Epithelial cell of prostate (primary cell): ENCODE results near the gene PDZD11.
"Not testable (repeated sequence)": the region's sequence is repeated elsewhere in the genome, so short reads cannot be mapped to it uniquely, and the experiment has no call there.

Experiments used
- DNase-seq: peaks from one replicate; pipeline ENCODE4 v3.0.0-alpha.2; 2011; ENCODE audit warnings: low read depth, low spot score
- H3K27ac ChIP-seq: fragments of 450-650 bp; 2 replicates; pipeline ENCODE4 v1.5.1; 2017; ENCODE audit warnings: mild to moderate bottlenecking

Gene PDZD11

GRCh38 chrX:70289793-70290770 lies at the start of gene PDZD11, which contains the start of gene KIF4A:
TSS of gene PDZD11 (minus strand) at chrX:70289927. CDS start at chrX:70289341, 586 bp downstream.
TSS of gene KIF4A (plus strand) at chrX:70290104. CDS start at chrX:70290459, 355 bp downstream.
- peak within 1 kb of the TSS; percentile 46 for H3K27ac ChIP-seq
- DNase-seq = peak; percentile 20

DNA sequence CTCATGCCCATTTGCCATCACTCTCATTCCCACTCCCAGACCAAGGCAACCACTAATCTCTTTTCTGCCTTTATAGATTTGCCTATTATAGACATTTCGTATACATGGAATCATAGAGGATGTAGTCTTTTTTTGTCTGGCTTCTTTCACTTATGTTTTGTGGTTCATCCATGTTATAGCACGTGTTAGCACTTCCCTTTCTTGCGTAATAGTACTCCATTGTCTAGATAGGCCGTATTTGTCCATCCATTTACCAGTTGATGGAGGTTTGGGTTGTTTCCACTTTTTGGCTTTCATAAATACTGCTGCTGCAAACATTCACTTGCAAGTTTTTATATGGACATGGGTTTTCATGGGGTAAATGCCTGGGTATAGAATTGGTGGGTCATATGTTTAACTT lies 48.6 kb upstream of the PDZD11 start:
- DNase-seq = no peak

DNA sequence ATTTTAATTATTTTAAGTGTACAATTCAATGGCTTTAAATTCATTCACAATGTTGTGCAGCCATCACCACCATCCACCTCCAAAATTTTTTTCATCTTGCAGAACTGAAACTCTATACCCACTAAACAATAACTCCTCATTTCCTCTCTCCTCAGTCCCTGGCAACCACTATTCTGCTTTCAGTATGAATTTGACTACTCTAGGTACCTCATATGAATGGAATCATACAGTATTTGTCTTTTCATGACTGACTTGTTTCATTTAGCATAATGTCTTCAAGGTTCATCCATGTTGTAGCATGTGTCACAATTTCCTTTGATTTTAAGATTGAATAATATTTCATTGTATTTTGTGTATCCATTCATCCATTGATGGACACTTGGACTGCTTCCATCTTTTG lies 47.0 kb upstream of the PDZD11 start:
- DNase-seq = no peak
- no peak overlapping the region for H3K27ac ChIP-seq

More for the DNA sequence above, 48.6 kb upstream of the PDZD11 start:
- no peak overlapping the region for H3K27ac ChIP-seq

- no peak for DNase-seq
- no peak overlapping the region for H3K27ac ChIP-seq
Measured at GRCh38 chrX:70332600-70332999, 42.9 kb upstream of the PDZD11 start.

DNA sequence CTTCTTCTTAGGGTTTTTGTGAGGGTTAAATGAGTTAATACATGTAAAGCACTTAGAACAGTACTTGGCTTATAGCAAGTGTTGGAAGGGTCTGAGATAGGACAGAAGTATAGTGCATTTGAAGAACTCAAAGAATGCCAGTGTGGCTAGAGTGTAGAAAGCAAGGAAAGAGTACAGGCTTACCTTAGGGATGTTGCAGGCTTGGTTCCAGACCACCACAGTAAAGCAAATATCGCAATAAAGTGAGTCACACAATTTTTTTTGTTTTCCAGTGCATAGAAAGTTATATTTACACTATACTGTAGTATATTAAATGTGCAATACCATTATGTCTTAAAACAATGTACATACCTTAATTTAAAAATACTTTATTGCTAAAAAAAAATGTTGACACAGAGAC lies 41.4 kb upstream of the PDZD11 start:
- no peak for DNase-seq
- no peak overlapping the region for H3K27ac ChIP-seq

DNA sequence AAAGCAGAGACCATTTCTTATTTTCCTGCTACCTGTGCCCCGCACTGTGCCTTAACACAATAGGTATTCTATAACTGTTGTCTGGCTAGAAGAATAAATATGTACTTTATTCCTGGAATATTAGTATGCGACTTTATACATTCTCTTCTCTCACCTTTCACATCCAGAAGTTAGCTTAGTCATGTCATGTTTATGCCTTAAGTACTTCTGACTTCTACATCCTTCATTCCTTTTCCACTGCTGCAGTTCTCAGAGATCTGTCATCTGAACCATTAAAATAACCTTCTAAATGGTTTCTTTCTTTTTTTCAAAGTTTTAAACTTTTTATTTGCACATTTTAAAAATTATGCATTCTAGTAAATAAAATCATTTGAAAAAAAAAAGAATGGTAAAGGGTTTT lies 34.6 kb upstream of the PDZD11 start:
- H3K27ac ChIP-seq = no peak overlapping the region
- DNase-seq = no peak

- not testable (repeated sequence) for H3K27ac ChIP-seq, DNase-seq
Measured at GRCh38 chrX:70323628-70324027, 33.9 kb upstream of the PDZD11 start.

DNA sequence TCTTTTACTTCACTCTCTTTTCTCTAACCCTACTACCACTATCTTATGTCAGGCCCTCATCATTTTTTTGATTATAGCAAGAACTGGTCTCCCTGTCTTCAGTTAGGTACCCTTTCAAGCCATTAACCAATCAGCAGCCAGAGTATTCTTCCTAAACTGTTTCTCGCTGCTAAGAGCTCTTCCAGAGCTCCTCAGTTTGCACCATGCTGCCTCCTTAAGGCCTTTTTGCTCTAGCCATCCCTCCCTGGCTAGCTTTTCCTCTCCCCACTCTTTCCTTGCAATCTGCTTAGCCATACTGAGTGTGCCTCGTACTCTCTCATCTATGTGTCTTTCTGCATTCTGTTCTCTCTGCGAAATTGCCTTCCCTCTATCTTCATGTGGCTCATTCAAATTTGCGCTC lies 33.1 kb upstream of the PDZD11 start:
- no peak overlapping the region for H3K27ac ChIP-seq
- no peak for DNase-seq

DNA sequence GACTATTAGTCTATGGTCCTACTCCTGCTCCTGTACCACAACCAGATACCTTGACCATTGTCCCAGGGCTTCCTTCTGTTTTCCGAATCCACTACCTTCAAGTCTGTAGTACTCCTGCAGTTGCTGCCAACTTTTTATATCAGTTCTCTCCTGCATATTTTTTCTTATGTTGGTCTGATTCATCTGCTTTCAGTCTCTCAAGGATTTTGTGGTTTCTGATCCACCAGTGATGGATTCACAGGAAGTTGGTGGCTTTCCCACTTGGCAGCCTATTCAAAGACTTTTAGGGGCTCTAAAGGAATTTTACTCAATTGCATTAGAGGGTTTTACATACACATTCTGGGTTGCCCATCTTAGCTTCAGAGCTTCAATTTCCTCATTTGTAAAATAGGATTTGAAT lies 23.8 kb upstream of the PDZD11 start:
- no peak overlapping the region for H3K27ac ChIP-seq
- DNase-seq = no peak

GRCh38 chrX:70301716-70302115 lies 12.0 kb upstream of the PDZD11 start:
- DNase-seq = no peak
- no peak overlapping the region for H3K27ac ChIP-seq

- H3K27ac ChIP-seq = no peak overlapping the region
- no peak for DNase-seq
Measured at GRCh38 chrX:70293621-70294020, 3.9 kb upstream of the PDZD11 start.

- no peak for DNase-seq
Measured at GRCh38 chrX:70292788-70293187, 3.1 kb upstream of the PDZD11 start.

GRCh38 chrX:70289168-70289792 lies 447 bp downstream of the PDZD11 start:
- H3K27ac ChIP-seq = peak overlapping the region; percentile 46

More at GRCh38 chrX:70292788-70293187, 3.1 kb upstream of the PDZD11 start:
- H3K27ac ChIP-seq = no peak overlapping the region

DNA sequence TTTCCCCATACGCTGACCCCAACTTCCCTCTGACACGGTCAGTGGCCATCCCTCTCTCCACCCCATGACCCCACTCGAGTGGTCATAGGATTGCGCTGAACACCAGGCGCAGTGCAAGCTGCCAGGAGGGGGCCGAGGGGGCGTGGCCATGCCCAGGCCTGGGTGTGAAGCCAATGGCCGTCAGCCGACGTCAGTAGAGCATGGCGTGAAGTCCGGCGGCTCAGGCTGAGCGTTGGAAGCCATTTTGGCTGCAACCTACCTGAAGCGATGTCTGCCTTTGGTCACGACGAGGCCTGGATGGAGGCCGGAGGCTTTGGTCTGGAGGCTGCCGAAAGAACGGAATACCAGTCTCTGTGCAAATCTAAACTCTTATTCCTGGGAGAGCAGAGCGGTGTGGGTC lies 7.8 kb downstream of the PDZD11 start, which contains the start of gene RAB41:
Gene RAB41 (plus strand): TSS at position 222 of the 400 bp plus-strand sequence. CDS start 46 bp downstream, at position 268.
- H3K27ac ChIP-seq = no peak within 1 kb of the TSS
- DNase-seq = no peak

More at GRCh38 chrX:70289168-70289792, 447 bp downstream of the PDZD11 start:
- no peak for DNase-seq

- DNase-seq = no peak
Measured at GRCh38 chrX:70280573-70280972, 9.2 kb downstream of the PDZD11 start.

GRCh38 chrX:70279081-70279480 lies 10.6 kb downstream of the PDZD11 start:
- DNase-seq = no peak

More at GRCh38 chrX:70280573-70280972, 9.2 kb downstream of the PDZD11 start:
- H3K27ac ChIP-seq = no peak overlapping the region

GRCh38 chrX:70274029-70274428 lies 15.7 kb downstream of the PDZD11 start:
- H3K27ac ChIP-seq, DNase-seq: not testable (repeated sequence)

More at GRCh38 chrX:70279081-70279480, 10.6 kb downstream of the PDZD11 start:
- no peak overlapping the region for H3K27ac ChIP-seq

GRCh38 chrX:70268034-70268433 lies 21.7 kb downstream of the PDZD11 start, which contains the start of gene ARR3:
TSS of gene ARR3 (plus strand) at chrX:70268334. CDS start at chrX:70269386, 1,052 bp downstream.
- no peak for DNase-seq
- no peak within 1 kb of the TSS for H3K27ac ChIP-seq

- no peak for DNase-seq
- no peak overlapping the region for H3K27ac ChIP-seq
Measured at GRCh38 chrX:70264784-70265183, 24.9 kb downstream of the PDZD11 start.

DNA sequence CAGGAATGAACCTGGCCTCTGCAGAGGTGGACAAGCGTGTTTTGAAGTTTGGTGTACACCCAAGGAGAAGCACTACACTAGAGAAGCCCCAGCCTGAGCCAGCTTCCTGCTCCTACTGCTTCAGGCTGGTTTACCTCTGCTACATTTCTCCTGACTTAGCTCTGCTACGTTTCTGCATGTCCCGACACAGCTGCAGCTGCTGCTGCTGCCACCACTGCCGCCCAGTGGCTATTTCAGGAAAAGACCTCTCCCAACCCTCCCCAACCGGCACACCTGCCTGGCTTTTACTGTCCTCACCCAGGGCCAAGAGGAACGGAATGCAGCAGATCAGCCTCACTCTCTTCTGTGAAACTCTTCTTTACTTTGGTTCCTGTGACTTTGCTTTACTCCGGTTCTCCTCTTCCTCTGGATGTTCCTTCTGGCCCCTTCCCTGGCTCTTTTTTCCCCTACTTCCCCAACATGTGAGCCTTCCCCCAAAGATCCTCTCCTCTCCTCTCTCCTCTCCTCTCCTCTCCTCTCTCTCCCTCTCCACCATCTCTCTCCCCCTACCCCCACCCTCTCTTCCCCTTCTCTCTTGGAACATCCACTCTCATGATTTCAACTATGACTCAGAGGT lies 26.7 kb downstream of the PDZD11 start:
- H3K27ac ChIP-seq = no peak overlapping the region
- no peak for DNase-seq
